B cell (primary cell): ENCODE data around the gene CHD5. TPM values are rescaled to one million over a fixed set of nuclear protein-coding genes. Genes with fewer than 3 reads are reported as not detected.
A peak's percentile ranks its signal among the peaks of the same experiment; 100 is the strongest.

Experiments used
- ATAC-seq: fragments of 200-7000 bp; cut with Tn5 transposase; one replicate; pipeline ENCODE4 v1.10.0; 2021; ENCODE audit warnings: low read depth, mild to moderate bottlenecking, moderate number of reproducible peaks, moderate library complexity
- CTCF ChIA-PET: fragments of 350-600 bp; sonication (Branson Sonifier 250); formaldehyde crosslinking; loops from one replicate; lab custom pipeline; 2021; ENCODE audit warnings: antibody characterized with exemption, inconsistent platforms; lab: Charles Lee
- POLR2A ChIA-PET: fragments of 350-600 bp; sonication (Branson Sonifier 250); formaldehyde crosslinking; loops from one replicate; lab custom pipeline; 2021; ENCODE audit warnings: antibody characterized with exemption; lab: Charles Lee
- DNase-seq: peaks from one replicate; pipeline ENCODE4 v3.0.0; 2013
- H2AFZ ChIP-seq: 2 replicates; pipeline ENCODE4 v1.6.1; 2012; ENCODE audit warnings: mild to moderate bottlenecking, low read depth, low read length; ENCODE audit not compliant: insufficient read depth, poor library complexity, severe bottlenecking
- H3K27ac ChIP-seq, 2 donors: 1 replicate in 1 of 2; 2 replicates in 1 of 2; pipeline ENCODE4 v1.5.1; 2012 to 2013; ENCODE audit warnings: low read length in 2 of 2, mild to moderate bottlenecking in 2 of 2, moderate library complexity in 1 of 2
- H3K27me3 ChIP-seq, 4 experiments: fragments of 200-600 bp in 1 of 4; sonication (generic) in 1 of 4; replicated peaks in 1 of 4; 1 replicate in 2 of 4; 2 replicates in 2 of 4; pipeline versions ENCODE4 v1.6.1 to v1.7.0; 2013 to 2016; ENCODE audit warnings: low read length in 3 of 4, mild to moderate bottlenecking in 2 of 4, mixed read lengths in 1 of 4, moderate library complexity in 1 of 4; ENCODE audit not compliant: insufficient read depth in 4 of 4, control insufficient read depth in 3 of 4; ENCODE audit errors: control extremely low read depth in 1 of 4
- H3K36me3 ChIP-seq, 2 experiments: replicated peaks in 1 of 2; 1 replicate in 1 of 2; 2 replicates in 1 of 2; pipeline versions ENCODE4 v1.6.1 to v1.7.1; 2013; ENCODE audit warnings: low read length in 1 of 2; ENCODE audit not compliant: insufficient read depth in 2 of 2, control insufficient read depth in 1 of 2; ENCODE audit errors: control extremely low read depth in 1 of 2, extremely low read depth in 1 of 2
- H3K4me1 ChIP-seq, 2 donors: fragments of 200-600 bp in 1 of 2; sonication (generic) in 1 of 2; 1 replicate in 1 of 2; 2 replicates in 1 of 2; pipeline versions ENCODE4 v1.5.1 to v1.6.1; 2013 to 2017; ENCODE audit warnings: low read length in 2 of 2; ENCODE audit not compliant: control insufficient read depth in 2 of 2, insufficient read depth in 2 of 2
- H3K4me2 ChIP-seq: replicated peaks from 2 replicates; pipeline ENCODE3; 2012; ENCODE audit warnings: mild to moderate bottlenecking, low read depth, low read length; ENCODE audit not compliant: poor library complexity, severe bottlenecking
- H3K4me3 ChIP-seq, 5 experiments: fragments of 200-600 bp in 1 of 5; sonication (generic) in 1 of 5; 1 replicate in 3 of 5; 2 replicates in 2 of 5; pipeline versions ENCODE4 v1.5.1 to v1.7.0; 2011 to 2016; ENCODE audit warnings: low read length in 4 of 5, mild to moderate bottlenecking in 4 of 5, low read depth in 2 of 5, control low read depth in 1 of 5, moderate library complexity in 1 of 5; ENCODE audit not compliant: insufficient read depth in 1 of 5; ENCODE audit errors: control extremely low read depth in 1 of 5, extremely low read depth in 1 of 5
- H3K79me2 ChIP-seq: fragments of 200-600 bp; sonication (generic); one replicate; pipeline ENCODE4 v1.6.0; 2016; ENCODE audit warnings: low read length; ENCODE audit not compliant: control insufficient read depth, insufficient read depth
- H3K9ac ChIP-seq: fragments of 200-600 bp; sonication (generic); 2 replicates; pipeline ENCODE4 v1.6.1; 2017; ENCODE audit warnings: mild to moderate bottlenecking, low read length, moderate library complexity
- H3K9me3 ChIP-seq, 3 donors: one replicate each; pipeline versions ENCODE4 v1.6.1 to v1.7.1; 2013; ENCODE audit warnings: low read length in 2 of 3; ENCODE audit not compliant: control insufficient read depth in 2 of 3, insufficient read depth in 1 of 3; ENCODE audit errors: control extremely low read depth in 1 of 3
- H4K20me1 ChIP-seq: 2 replicates; pipeline ENCODE4 v1.6.0; 2012; ENCODE audit warnings: mild to moderate bottlenecking, low read length; ENCODE audit not compliant: insufficient read depth, control insufficient read depth, poor library complexity, severe bottlenecking
- H3K27ac Mint-ChIP-seq: one replicate; pipeline ENCODE4 v1.8.0; 2021; ENCODE audit warnings: mixed read lengths
- H3K27me3 Mint-ChIP-seq: one replicate; pipeline ENCODE4 v1.8.0; 2021; ENCODE audit warnings: mixed read lengths
- H3K4me1 Mint-ChIP-seq: one replicate; pipeline ENCODE4 v1.8.0; 2021; ENCODE audit warnings: mixed read lengths
- H3K4me3 Mint-ChIP-seq: one replicate; pipeline ENCODE4 v1.8.0; 2021; ENCODE audit warnings: mixed read lengths
- H3K9me3 Mint-ChIP-seq: one replicate; pipeline ENCODE4 v1.8.0; 2022; ENCODE audit warnings: mixed read lengths; ENCODE audit not compliant: insufficient read depth
- CTCF ChIP-seq: fragments of 200-600 bp; IDR thresholded peaks from one replicate; pipeline ENCODE4 v1.8.0; 2022; ENCODE audit warnings: antibody characterized with exemption, mild to moderate bottlenecking
- EZH2 ChIP-seq: IDR thresholded peaks from 2 replicates; pipeline ENCODE4 v1.6.1; 2012; ENCODE audit warnings: borderline replicate concordance, low read depth, mild to moderate bottlenecking, moderate library complexity, low read length; ENCODE audit not compliant: insufficient read depth, poor library complexity, severe bottlenecking
- WGBS: methylation state at CpG from one replicate; pipeline ENCODE4 v1.1.5; 2013; ENCODE audit warnings: missing lambda C conversion rate; ENCODE audit not compliant: insufficient coverage; 5-methylcytosine and 5-hydroxymethylcytosine counted together
- intact Hi-C: fragments of 100-400 bp; cut with micrococcal nuclease; formaldehyde crosslinking; loops from one replicate; pipeline ENCODE4 v1.10.0; 2022
- polyA plus RNA-seq: library from polyadenylated mRNA; depleted of rRNA; stranded (reverse); fragments of >200 nt; gene quantifications from 2 replicates; pipeline ENCODE4 v1.2.3, GENCODE V29; 2012
- total RNA-seq, 2 donors: library from RNA; stranded (reverse); fragments of 120-200 nt in 1 of 2; gene quantifications; 1 replicate in 1 of 2; 2 replicates in 1 of 2; pipeline versions ENCODE4 v1.2.3 to v1.2.4, GENCODE V29; 2013 to 2022

CHD5 gene
- total and polyA plus RNA-seq, 2 donors (not counting 1 experiment from before 2014, with no cell fraction given) = 0.18 to 0.20 TPM

GRCh38 chr1:6052543-6053205 is 127.4 kb downstream of the CHD5 start:
- intact Hi-C loops = no loop called here
- H2AFZ ChIP-seq = no peak overlapping the region
- CTCF ChIA-PET = interaction anchor here (1.6 kb wide), 1 partner anchor 194 kb away, joined by 4 read pairs; no protein-coding TSS in a partner anchor
- no peak overlapping the region for H3K4me3 ChIP-seq
- POLR2A ChIA-PET = no interaction called here
- peaks cover 66% of the 10 kb centered on the region for H4K20me1 ChIP-seq
- no peaks in the 10 kb centered on the region for H3K27me3 ChIP-seq
- no peak overlapping the region for H3K27ac Mint-ChIP-seq
- H3K4me3 Mint-ChIP-seq = no peak overlapping the region
- H3K4me1 ChIP-seq = no peaks in the 10 kb centered on the region
- H3K27me3 Mint-ChIP-seq = no peaks in the 10 kb centered on the region
- ATAC-seq (no peak), DNase-seq (peak; percentile 54)
- no peak overlapping the region for H3K4me2 ChIP-seq
- TF ChIP-seq CTCF (peak; percentile 34), EZH2 (no peak)
- H3K4me1 Mint-ChIP-seq = no peaks in the 10 kb centered on the region
- H3K27ac ChIP-seq = no peak overlapping the region
- WGBS = 80% methylated on average over 13 of the region's 16 CpGs
- H3K79me2 ChIP-seq = peaks cover 8% of the 10 kb centered on the region
- no peaks in the 10 kb centered on the region for H3K9me3 Mint-ChIP-seq
- peaks cover 0 to 22% of the 10 kb centered on the region in 2 experiments for H3K36me3 ChIP-seq
- no peak overlapping the region for H3K9ac ChIP-seq
- H3K9me3 ChIP-seq = no peaks in the 10 kb centered on the region

Other genes starting within 250 kb of the CHD5 start
- gene NPHP4, start 187.9 kb downstream of the CHD5 start, total RNA-seq = 12.3 and 14.8 TPM in 2 replicates
- 6.5 and 8.1 TPM in 2 replicates for gene NPHP4, start 187.9 kb downstream of the CHD5 start, polyA plus RNA-seq
- gene KCNAB2, start 134.4 kb downstream of the CHD5 start, total RNA-seq = 143 and 158 TPM in 2 replicates
- 90.7 and 111 TPM in 2 replicates for gene KCNAB2, start 134.4 kb downstream of the CHD5 start, polyA plus RNA-seq
- gene RPL22, start 19.3 kb upstream of the CHD5 start, total RNA-seq = 444 and 471 TPM in 2 replicates
- gene RPL22, start 19.3 kb upstream of the CHD5 start, polyA plus RNA-seq = 70.9 and 123 TPM in 2 replicates
- gene RNF207, start 25.8 kb upstream of the CHD5 start, total RNA-seq = 1.5 and 2.5 TPM in 2 replicates
- gene RNF207, start 25.8 kb upstream of the CHD5 start, polyA plus RNA-seq = 5.0 and 6.8 TPM in 2 replicates
- 12.4 and 13.5 TPM in 2 replicates for gene ICMT, start 55.6 kb upstream of the CHD5 start, total RNA-seq
- gene ICMT, start 55.6 kb upstream of the CHD5 start, polyA plus RNA-seq = 2.9 and 5.0 TPM in 2 replicates
- not detected in 2 replicates for gene HES3, start 63.9 kb upstream of the CHD5 start, total RNA-seq
- gene HES3, start 63.9 kb upstream of the CHD5 start, polyA plus RNA-seq = not detected in 2 replicates
- gene GPR153, start 80.8 kb upstream of the CHD5 start, total RNA-seq = 0.20 and 0.27 TPM in 2 replicates
- 0.04 and 0.09 TPM in 2 replicates for gene GPR153, start 80.8 kb upstream of the CHD5 start, polyA plus RNA-seq
- 4.0 and 4.2 TPM in 2 replicates for gene ACOT7, start 213.4 kb upstream of the CHD5 start, total RNA-seq
- gene ACOT7, start 213.4 kb upstream of the CHD5 start, polyA plus RNA-seq = 4.5 and 4.6 TPM in 2 replicates
- gene HES2, start 239.6 kb upstream of the CHD5 start, total RNA-seq = not detected in 2 replicates
- not detected in 2 replicates for gene HES2, start 239.6 kb upstream of the CHD5 start, polyA plus RNA-seq
- 0.25 TPM in 1 of 2 replicates, not detected in the other for gene ESPN, start 244.5 kb upstream of the CHD5 start, total RNA-seq
- gene ESPN, start 244.5 kb upstream of the CHD5 start, polyA plus RNA-seq = 0.07 and 0.19 TPM in 2 replicates